Thyroid gland (tissue), 4 donors: Measurements from ENCODE around the gene SHISA8. TPM values are rescaled to one million over a fixed set of nuclear protein-coding genes. Genes with fewer than 3 reads are reported as not detected.

ENCODE experiments used
- DNase-seq, 2 donors: peaks; one replicate each; pipeline ENCODE4 v3.0.0-alpha.2; 2019
- H3K27ac ChIP-seq, 3 donors: fragments of 200-600 bp; sonication (generic); 1 replicate in 2 of 3; 2 replicates in 1 of 3; pipeline ENCODE4 v1.5.1; 2016 to 2019; ENCODE audit warnings: mild to moderate bottlenecking in 1 of 3, moderate library complexity in 1 of 3
- H3K27me3 ChIP-seq: fragments of 200-600 bp; sonication (generic); one replicate; pipeline ENCODE4 v1.5.1; 2019
- H3K36me3 ChIP-seq, 2 donors: fragments of 200-600 bp; sonication (generic); one replicate each; pipeline ENCODE4 v1.5.1; 2016 to 2019
- H3K4me1 ChIP-seq, 2 donors: fragments of 200-600 bp; sonication (generic); one replicate each; pipeline ENCODE4 v1.5.1; 2017 to 2019
- H3K4me3 ChIP-seq, 3 donors: fragments of 200-600 bp; sonication (generic); replicated peaks in 1 of 3; 1 replicate in 2 of 3; 2 replicates in 1 of 3; pipeline ENCODE4 v1.5.1; 2016; ENCODE audit warnings: mild to moderate bottlenecking in 1 of 3
- H3K9me3 ChIP-seq: fragments of 200-600 bp; sonication (generic); one replicate; pipeline ENCODE4 v1.5.1; 2017
- POLR2A ChIP-seq, 2 donors: fragments of 450-650 bp; IDR thresholded peaks; one replicate each; pipeline ENCODE4 v1.6.1; 2017; ENCODE audit warnings: antibody characterized with exemption in 2 of 2, mild to moderate bottlenecking in 2 of 2, moderate library complexity in 1 of 2
- WGBS, 2 donors: methylation state at CpG; one replicate each; pipeline ENCODE4 v1.1.5; 2017; 5-methylcytosine and 5-hydroxymethylcytosine counted together
- intact Hi-C: fragments of 100-400 bp; cut with DNase I; formaldehyde crosslinking; loops from one replicate; pipeline ENCODE4 v1.15.1; 2023
- microRNA counts, 2 donors: library from miRNA; unstranded; fragments of <30 nt; microRNA quantifications; one replicate each; lab custom pipeline; 2016 to 2017
- microRNA-seq: library from miRNA; unstranded; fragments of <30 nt; microRNA quantifications from one replicate; pipeline ENCODE4, GENCODE V29; 2016
- small RNA-seq: library from RNA; depleted of rRNA; stranded (forward); fragments of <200 nt; gene quantifications from one replicate; pipeline ENCODE3, GENCODE V24; 2016
- total RNA-seq, 4 donors: library from RNA; depleted of rRNA; stranded (reverse); fragments of >200 nt; gene quantifications; one replicate each; pipeline ENCODE4 v1.2.3, GENCODE V29; 2016
- TF ChIP-seq, protein P1 (sequence below), 6 experiments: fragments of 200-600 bp in 3 of 6; fragments of 450-650 bp in 3 of 6; sonication (generic) in 3 of 6; IDR thresholded peaks; one replicate each; pipeline ENCODE4 v1.5.1; 2016 to 2019; ENCODE audit warnings: antibody characterized with exemption in 6 of 6, mild to moderate bottlenecking in 2 of 6, inconsistent platforms in 1 of 6, moderate library complexity in 1 of 6

Gene SHISA8
- total RNA-seq, 4 donors from 2014 or later, result not detected

DNA sequence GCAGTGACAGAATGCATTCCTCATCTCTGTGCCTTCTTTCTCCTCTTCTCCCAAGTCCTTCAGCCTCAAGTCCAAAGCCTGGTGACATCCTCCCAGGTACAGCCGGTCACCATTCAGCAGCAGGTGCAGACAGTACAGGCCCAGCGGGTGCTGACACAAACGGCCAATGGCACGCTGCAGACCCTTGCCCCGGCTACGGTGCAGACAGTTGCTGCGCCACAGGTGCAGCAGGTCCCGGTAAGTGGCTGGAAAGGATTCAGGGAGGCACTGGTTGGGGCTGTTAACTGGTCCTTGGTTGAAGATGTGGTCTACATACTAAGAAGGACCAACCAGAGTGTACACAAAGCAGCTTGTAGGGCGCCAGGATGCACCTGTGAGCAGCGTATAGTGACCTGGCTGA is 46.3 kb downstream of the SHISA8 start:
- Histone ChIP-seq H3K4me3 (no peak overlapping the region), H3K27ac (no peak overlapping the region), H3K9me3 (no peaks in the 10 kb centered on the region), H3K36me3 (peaks cover 23 to 37% of the 10 kb centered on the region in 2 donors), H3K27me3 (no peaks in the 10 kb centered on the region), H3K4me1 (no peaks in the 10 kb centered on the region)
- intact Hi-C loops, result no loop called here
- no peak for TF ChIP-seq POLR2A (IDR thresholded peaks at IDR 0.05)
- TF ChIP-seq, protein P1, sequence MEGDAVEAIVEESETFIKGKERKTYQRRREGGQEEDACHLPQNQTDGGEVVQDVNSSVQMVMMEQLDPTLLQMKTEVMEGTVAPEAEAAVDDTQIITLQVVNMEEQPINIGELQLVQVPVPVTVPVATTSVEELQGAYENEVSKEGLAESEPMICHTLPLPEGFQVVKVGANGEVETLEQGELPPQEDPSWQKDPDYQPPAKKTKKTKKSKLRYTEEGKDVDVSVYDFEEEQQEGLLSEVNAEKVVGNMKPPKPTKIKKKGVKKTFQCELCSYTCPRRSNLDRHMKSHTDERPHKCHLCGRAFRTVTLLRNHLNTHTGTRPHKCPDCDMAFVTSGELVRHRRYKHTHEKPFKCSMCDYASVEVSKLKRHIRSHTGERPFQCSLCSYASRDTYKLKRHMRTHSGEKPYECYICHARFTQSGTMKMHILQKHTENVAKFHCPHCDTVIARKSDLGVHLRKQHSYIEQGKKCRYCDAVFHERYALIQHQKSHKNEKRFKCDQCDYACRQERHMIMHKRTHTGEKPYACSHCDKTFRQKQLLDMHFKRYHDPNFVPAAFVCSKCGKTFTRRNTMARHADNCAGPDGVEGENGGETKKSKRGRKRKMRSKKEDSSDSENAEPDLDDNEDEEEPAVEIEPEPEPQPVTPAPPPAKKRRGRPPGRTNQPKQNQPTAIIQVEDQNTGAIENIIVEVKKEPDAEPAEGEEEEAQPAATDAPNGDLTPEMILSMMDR (IDR thresholded peaks at IDR 0.05), result no peak
- 94% methylated on average over 10 of the region's 10 CpGs for whole genome bisulfite sequencing, 2 donors
- no peak for DNase-seq

GRCh38 chr22:41863472-41863871 is 51.4 kb downstream of the SHISA8 start:
- TF ChIP-seq, protein P1 (IDR thresholded peaks at IDR 0.05), result no peak
- no peak for TF ChIP-seq POLR2A (IDR thresholded peaks at IDR 0.05)
- Histone ChIP-seq H3K4me3 (no peak overlapping the region), H3K27ac (no peak overlapping the region), H3K4me1 (peaks cover 0 to 23% of the 10 kb centered on the region in 2 donors), H3K27me3 (no peaks in the 10 kb centered on the region), H3K36me3 (peaks cover 7 to 9% of the 10 kb centered on the region in 2 donors), H3K9me3 (no peaks in the 10 kb centered on the region)
- intact Hi-C loops, result no loop called here
- 91 to 97% methylated on average over 2 of the region's 2 CpGs for WGBS, 2 donors
- DNase-seq, result no peak

DNA sequence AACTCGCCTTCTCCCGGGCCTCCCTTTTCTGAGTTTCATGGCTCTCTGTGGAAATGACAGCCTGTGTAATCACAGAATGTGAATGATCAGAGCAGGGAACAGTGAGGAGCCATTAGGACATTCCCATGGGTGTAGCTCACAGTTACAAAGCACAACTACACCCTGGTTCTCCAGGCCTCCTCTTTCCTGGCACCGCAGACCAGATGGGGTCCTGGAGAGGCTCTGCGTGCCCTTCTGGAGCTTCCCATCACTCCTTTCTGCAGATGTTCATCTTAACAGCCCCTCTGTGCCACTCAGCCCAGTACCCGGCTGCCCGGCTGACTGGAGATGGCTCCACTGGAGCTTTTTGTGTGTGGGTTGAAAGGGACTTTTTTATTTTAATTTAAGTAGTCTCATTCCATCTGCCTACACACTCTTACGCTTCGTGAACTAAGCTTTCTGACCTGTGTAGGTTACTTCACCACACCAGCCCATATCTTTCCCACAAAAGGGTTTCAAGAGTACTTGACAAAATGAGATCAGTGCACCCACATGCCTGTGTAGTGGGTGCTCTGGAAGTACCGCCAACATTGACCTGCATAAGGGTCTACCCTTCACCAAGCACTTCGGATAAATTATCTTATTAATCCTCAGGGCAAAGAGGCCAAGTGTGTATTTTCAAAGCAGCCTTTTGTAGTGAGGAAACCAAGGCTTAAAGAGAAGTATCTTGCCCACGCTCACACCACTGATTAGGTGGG is 52.2 kb downstream of the SHISA8 start:
- TF ChIP-seq, protein P1 (IDR thresholded peaks at IDR 0.05), result no peak
- TF ChIP-seq POLR2A (IDR thresholded peaks at IDR 0.05), result no peak
- Histone ChIP-seq H3K4me1 (peaks cover 0 to 23% of the 10 kb centered on the region in 2 donors), H3K36me3 (peaks cover 3 to 4% of the 10 kb centered on the region in 2 donors), H3K27ac (no peak overlapping the region), H3K4me3 (no peak overlapping the region), H3K27me3 (no peaks in the 10 kb centered on the region), H3K9me3 (no peaks in the 10 kb centered on the region)
- WGBS, 2 donors, result 49 to 59% methylated on average over 11 of the region's 11 CpGs
- intact Hi-C loops, result no loop called here
- peak in 1 of 2 donors; percentile 14 for DNase-seq

DNA sequence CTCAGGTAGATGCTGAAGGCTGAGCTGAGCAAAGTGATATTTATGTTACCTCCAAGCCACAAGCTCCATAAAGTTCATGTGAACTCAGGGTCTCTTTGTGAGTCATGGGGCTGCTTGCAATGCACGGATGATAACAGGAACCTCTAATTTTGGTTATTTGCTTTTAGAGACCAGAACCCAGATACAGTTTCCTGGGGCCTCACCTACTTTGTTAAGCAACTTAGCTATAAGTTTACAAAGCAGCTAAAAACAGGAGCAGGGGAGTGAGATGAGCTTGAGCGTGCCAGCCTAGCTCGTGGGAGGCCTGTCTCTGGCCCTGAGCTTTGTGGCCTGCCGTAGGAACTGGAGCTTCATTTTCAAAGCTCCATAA is 52.7 kb downstream of the SHISA8 start:
- H3K4me1 ChIP-seq, result peaks cover 0 to 23% of the 10 kb centered on the region in 2 donors

More for the DNA sequence above, 52.7 kb downstream of the SHISA8 start:
- Histone ChIP-seq H3K36me3 (peaks cover 1 to 2% of the 10 kb centered on the region in 2 donors), H3K4me3 (no peak overlapping the region), H3K27ac (no peak overlapping the region), H3K27me3 (no peaks in the 10 kb centered on the region), H3K9me3 (no peaks in the 10 kb centered on the region)
- TF ChIP-seq POLR2A (IDR thresholded peaks at IDR 0.05), result no peak
- 71 to 80% methylated on average over 4 of the region's 4 CpGs for WGBS, 2 donors
- DNase-seq, result no peak
- intact Hi-C loops, result no loop called here

MicroRNAs within 50 kb of the gene (microRNA counts, 767-probe panel; counts per million panel counts)
- 2,400 to 2,419 counts per million in 2 donors for microRNA hsa-miR-33a-5p (lab: Ali Mortazavi, UCI)

Small RNA genes within 50 kb of the gene (microRNA-seq; reads per million reads assigned to microRNA genes)
- gene MIR33A, result 9.1 reads per million, percentile 24 among the genes with 10 or more reads in this experiment

Small RNA genes within 50 kb of the gene (small RNA-seq; reads per million reads assigned to genes)
- gene MIR33A, result 1.7 reads per million, percentile 49 among the genes with 10 or more reads in this experiment

Other genes with a start within 250 kb of the SHISA8 start
- gene SNU13, start 226.2 kb downstream of the SHISA8 start, total RNA-seq, result 100 to 1,000 TPM; 127 to 194 (median 176) TPM
- 1 to 10 TPM in 2 of 4 donors, under 1 TPM in 2; 0.25 to 5.2 (median 1.4) TPM for gene MEI1, start 215.6 kb downstream of the SHISA8 start, total RNA-seq
- 10 to 100 TPM in 3 of 4 donors, 1 to 10 TPM in 1; 6.6 to 18.8 (median 14.4) TPM for gene CCDC134, start 114.4 kb downstream of the SHISA8 start, total RNA-seq
- 10 to 100 TPM; 34.4 to 91.8 (median 63.7) TPM for gene SREBF2, start 82.0 kb downstream of the SHISA8 start, total RNA-seq
- gene TNFRSF13C, start 11.7 kb upstream of the SHISA8 start, total RNA-seq, result not detected
- gene CENPM, start 32.1 kb upstream of the SHISA8 start, total RNA-seq, result under 1 TPM in 1 of 4 donors, not detected in 3; 0.56 TPM
- gene SEPTIN3, start 54.4 kb upstream of the SHISA8 start, total RNA-seq, result under 1 TPM; 0.22 to 0.75 (median 0.40) TPM
- gene WBP2NL, start 83.7 kb upstream of the SHISA8 start, total RNA-seq, result 1 to 10 TPM; 1.3 to 5.1 (median 2.7) TPM
- 10 to 100 TPM; 36.8 to 40.9 (median 38.0) TPM for gene NAGA, start 155.7 kb upstream of the SHISA8 start, total RNA-seq
- 10 to 100 TPM in 1 of 4 donors, 1 to 10 TPM in 3; 5.5 to 13.7 (median 7.3) TPM for gene PHETA2, start 159.2 kb upstream of the SHISA8 start, total RNA-seq
- 10 to 100 TPM; 18.7 to 30.2 (median 22.0) TPM for gene SMDT1, start 164.6 kb upstream of the SHISA8 start, total RNA-seq
- 10 to 100 TPM; 32.9 to 85.6 (median 73.4) TPM for gene NDUFA6, start 175.7 kb upstream of the SHISA8 start, total RNA-seq
- gene CYP2D6, start 215.7 kb upstream of the SHISA8 start, total RNA-seq, result 1 to 10 TPM in 2 of 4 donors, under 1 TPM in 2; 0.73 to 2.7 (median 1.6) TPM